ENCODE data around the gene ZNF804B. TPM values are rescaled to one million over a fixed set of nuclear protein-coding genes. Genes with fewer than 3 reads are reported as not detected.

The ZNF804B gene
- total and polyA plus RNA-seq, 2 of the 4 experiments (the other 2 are of a cell fraction): not detected

DNA sequence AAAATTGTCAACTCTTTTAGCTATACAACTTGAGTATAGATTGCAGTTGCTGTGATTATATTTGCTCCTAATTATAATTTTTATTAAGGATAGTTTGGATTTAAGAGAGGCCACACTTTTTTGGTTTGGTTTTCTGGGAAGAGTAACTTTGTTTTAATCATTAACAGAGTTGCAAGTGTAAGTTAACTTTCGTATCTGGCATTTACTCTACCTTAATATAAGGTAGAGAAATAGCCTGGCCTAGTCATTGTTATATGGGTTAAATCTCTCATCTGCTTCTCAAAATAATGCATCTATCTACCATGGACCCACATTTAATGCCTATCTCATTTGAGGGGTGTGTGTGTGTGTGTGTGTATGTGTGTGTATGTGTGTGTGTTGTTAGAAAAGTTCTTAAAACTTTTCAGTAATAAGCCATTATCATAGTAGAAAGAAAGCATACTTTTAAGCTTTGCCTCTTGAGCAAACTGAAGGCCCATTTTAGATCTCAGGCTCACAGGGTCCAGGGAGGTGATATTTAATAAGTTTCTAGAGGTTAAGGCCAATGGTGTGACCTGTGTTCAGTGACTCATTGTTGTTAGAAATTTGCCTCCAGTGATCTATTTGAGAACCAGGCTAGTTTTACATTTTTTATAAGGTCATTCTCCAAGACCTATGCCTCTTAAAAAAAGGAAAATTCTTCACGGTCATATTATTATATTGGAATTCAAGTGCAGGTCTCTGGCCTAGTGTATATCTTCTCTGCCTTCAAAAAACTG, 47.0 kb downstream of the ZNF804B start:
- H3K56ac ChIP-seq (ENCODE audit: extremely low read depth, insufficient read depth, low read length): no peak overlapping the region
- no peaks in the 10 kb centered on the region for H3K9me1 ChIP-seq (ENCODE audit: insufficient read depth, low read length)
- H3K9me3 ChIP-seq (ENCODE audit: control insufficient read depth, insufficient read depth, low read length): 0 out of 2 replicates have a peak, but pooled peaks cover 4% of the 10 kb centered on the region
- no CpG with 5 or more reads among the region's 2 CpGs for WGBS, 2 experiments (ENCODE audit: extremely low coverage in 2 of 2, insufficient read length in 1 of 2)
- no peak overlapping the region for H2AK9ac ChIP-seq (replicated peaks; ENCODE audit: low read depth, low read length, poor library complexity)
- H4K5ac ChIP-seq (ENCODE audit: low read depth, low read length): no peak overlapping the region
- H4K91ac ChIP-seq (ENCODE audit: insufficient read depth, low read depth, low read length): no peak overlapping the region
- no peak overlapping the region for H2BK20ac ChIP-seq (ENCODE audit: low read depth, low read length)
- no peak overlapping the region for H3K4me3 ChIP-seq (ENCODE audit: insufficient read depth, low read depth, low read length)
- POLR2A ChIA-PET (ENCODE audit: unreplicated experiment): no interaction called here
- H3K79me1 ChIP-seq (ENCODE audit: low read depth in 1 of 2, low read length in 2 of 2): no peaks in the 10 kb centered on the region
- no peak overlapping the region for H4K8ac ChIP-seq (ENCODE audit: low read depth in 2 of 2, low read length in 2 of 2)
- no peak overlapping the region for H2AFZ ChIP-seq (replicated peaks; ENCODE audit: low read length, poor library complexity)
- no peaks in the 10 kb centered on the region for H3K4me1 ChIP-seq (ENCODE audit: control insufficient read depth, insufficient read depth, low read length)
- H3K27me3 ChIP-seq (ENCODE audit: control insufficient read depth, insufficient read depth, low read length): no peaks in the 10 kb centered on the region
- no peak overlapping the region for H3K4ac ChIP-seq (ENCODE audit: low read depth, low read length)
- no peak overlapping the region for H3K23ac ChIP-seq (ENCODE audit: low read depth, low read length)
- no peaks in the 10 kb centered on the region for H3K36me3 ChIP-seq (ENCODE audit: control insufficient read depth, insufficient read depth, low read length)
- H2BK15ac ChIP-seq (ENCODE audit: low read depth, low read length): no peak overlapping the region
- ATAC-seq (ENCODE audit: low read depth) (no peak), DNase-seq (no peak)
- dilution Hi-C loops (cut with HindIII; ENCODE audit: low sequenced_read_pairs, unreplicated experiment) (no loop called here), in situ Hi-C loops (cut with MboI; ENCODE audit: low sequenced_read_pairs) (no loop called here), intact Hi-C loops (cut with micrococcal nuclease) (no loop called here)
- H3K27ac ChIP-seq (ENCODE audit: insufficient read depth, low read length): no peak overlapping the region
- no peak overlapping the region for H2BK120ac ChIP-seq (ENCODE audit: low read depth, low read length)
- no peak overlapping the region for H3K4me2 ChIP-seq (ENCODE audit: low read depth, low read length)
- BruUV-seq (replicated peaks): no TSS peak
- no peak overlapping the region for H2BK5ac ChIP-seq (ENCODE audit: low read depth, low read length, poor library complexity, severe bottlenecking)
- no peak overlapping the region for H3K18ac ChIP-seq (ENCODE audit: low read depth, low read length)
- no peaks in the 10 kb centered on the region for H4K20me1 ChIP-seq (ENCODE audit: insufficient read depth, low read length)
- H3K14ac ChIP-seq (replicated peaks; ENCODE audit: low read depth, low read length): no peak overlapping the region
- H3K9ac ChIP-seq (ENCODE audit: low read depth, low read length): no peak overlapping the region
- TF ChIP-seq RCOR1 (IDR thresholded peaks at IDR 0.05; ENCODE audit: insufficient replicate concordance, low read length): no peak
- TF ChIP-seq ELK1 (IDR thresholded peaks at IDR 0.05; ENCODE audit: borderline replicate concordance, low read depth, low read length): no peak
- TF ChIP-seq RFX5 (IDR thresholded peaks at IDR 0.05; ENCODE audit: low read depth, low read length): no peak
- no peak for TF ChIP-seq MAZ (IDR thresholded peaks at IDR 0.05; ENCODE audit: borderline replicate concordance, low read depth, low read length)
- TF ChIP-seq USF2 (IDR thresholded peaks at IDR 0.05; ENCODE audit: low read depth, low read length): no peak
- TF ChIP-seq POLR2A (IDR thresholded peaks at IDR 0.05; ENCODE audit: low read depth, low read length): no peak
- TF ChIP-seq NFE2L2 (IDR thresholded peaks at IDR 0.05; ENCODE audit: low read depth, low read length): no peak
- TF ChIP-seq BHLHE40 (IDR thresholded peaks at IDR 0.05; ENCODE audit: low read depth, low read length): no peak
- TF ChIP-seq RAD21 (IDR thresholded peaks at IDR 0.05; ENCODE audit: low read length): no peak
- TF ChIP-seq CHD1 (IDR thresholded peaks at IDR 0.05; ENCODE audit: low read depth, low read length): no peak
- no peak for TF ChIP-seq MAFK (IDR thresholded peaks at IDR 0.05; ENCODE audit: low read depth, low read length)
- TF ChIP-seq, protein P1, sequence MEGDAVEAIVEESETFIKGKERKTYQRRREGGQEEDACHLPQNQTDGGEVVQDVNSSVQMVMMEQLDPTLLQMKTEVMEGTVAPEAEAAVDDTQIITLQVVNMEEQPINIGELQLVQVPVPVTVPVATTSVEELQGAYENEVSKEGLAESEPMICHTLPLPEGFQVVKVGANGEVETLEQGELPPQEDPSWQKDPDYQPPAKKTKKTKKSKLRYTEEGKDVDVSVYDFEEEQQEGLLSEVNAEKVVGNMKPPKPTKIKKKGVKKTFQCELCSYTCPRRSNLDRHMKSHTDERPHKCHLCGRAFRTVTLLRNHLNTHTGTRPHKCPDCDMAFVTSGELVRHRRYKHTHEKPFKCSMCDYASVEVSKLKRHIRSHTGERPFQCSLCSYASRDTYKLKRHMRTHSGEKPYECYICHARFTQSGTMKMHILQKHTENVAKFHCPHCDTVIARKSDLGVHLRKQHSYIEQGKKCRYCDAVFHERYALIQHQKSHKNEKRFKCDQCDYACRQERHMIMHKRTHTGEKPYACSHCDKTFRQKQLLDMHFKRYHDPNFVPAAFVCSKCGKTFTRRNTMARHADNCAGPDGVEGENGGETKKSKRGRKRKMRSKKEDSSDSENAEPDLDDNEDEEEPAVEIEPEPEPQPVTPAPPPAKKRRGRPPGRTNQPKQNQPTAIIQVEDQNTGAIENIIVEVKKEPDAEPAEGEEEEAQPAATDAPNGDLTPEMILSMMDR (conservative IDR thresholded peaks at IDR 0.05; ENCODE audit: low read depth, low read length): no peak
- TF ChIP-seq MXI1 (IDR thresholded peaks at IDR 0.05; ENCODE audit: borderline replicate concordance, low read depth, low read length): no peak
- TF ChIP-seq FOS (IDR thresholded peaks at IDR 0.05; ENCODE audit: low read depth, low read length): no peak
- no peak for TF ChIP-seq SMC3 (IDR thresholded peaks at IDR 0.05; ENCODE audit: low read depth, low read length)
- TF ChIP-seq CEBPB (IDR thresholded peaks at IDR 0.05; ENCODE audit: low read depth, low read length): no peak
- no peak overlapping the region for H2AK5ac ChIP-seq (ENCODE audit: low read depth, low read length)
- CTCF ChIA-PET: no interaction called here
